ENCODE data around the gene LCNL1.

DNA sequence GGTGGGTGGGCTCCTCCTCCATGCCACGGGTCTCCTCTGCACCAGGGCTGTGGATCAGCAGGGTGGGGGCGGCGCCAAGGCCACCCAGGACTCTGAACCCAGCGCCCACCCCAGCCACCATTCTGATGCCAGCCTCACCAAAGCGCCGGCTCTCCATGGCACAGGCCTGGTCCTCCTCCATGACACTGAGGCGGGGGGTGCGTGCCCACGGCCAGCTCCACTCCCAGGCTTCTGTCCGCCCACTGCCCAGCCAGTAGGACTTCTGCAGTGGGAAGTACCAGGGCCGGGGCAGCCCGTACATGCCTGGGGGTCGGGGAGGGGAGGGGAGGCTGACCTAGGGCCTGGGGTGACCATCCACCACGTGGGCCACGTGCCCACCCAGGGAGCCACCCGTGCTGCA lies 33.6 kb downstream of the LCNL1 start:
- TF ChIP-seq, protein P1, sequence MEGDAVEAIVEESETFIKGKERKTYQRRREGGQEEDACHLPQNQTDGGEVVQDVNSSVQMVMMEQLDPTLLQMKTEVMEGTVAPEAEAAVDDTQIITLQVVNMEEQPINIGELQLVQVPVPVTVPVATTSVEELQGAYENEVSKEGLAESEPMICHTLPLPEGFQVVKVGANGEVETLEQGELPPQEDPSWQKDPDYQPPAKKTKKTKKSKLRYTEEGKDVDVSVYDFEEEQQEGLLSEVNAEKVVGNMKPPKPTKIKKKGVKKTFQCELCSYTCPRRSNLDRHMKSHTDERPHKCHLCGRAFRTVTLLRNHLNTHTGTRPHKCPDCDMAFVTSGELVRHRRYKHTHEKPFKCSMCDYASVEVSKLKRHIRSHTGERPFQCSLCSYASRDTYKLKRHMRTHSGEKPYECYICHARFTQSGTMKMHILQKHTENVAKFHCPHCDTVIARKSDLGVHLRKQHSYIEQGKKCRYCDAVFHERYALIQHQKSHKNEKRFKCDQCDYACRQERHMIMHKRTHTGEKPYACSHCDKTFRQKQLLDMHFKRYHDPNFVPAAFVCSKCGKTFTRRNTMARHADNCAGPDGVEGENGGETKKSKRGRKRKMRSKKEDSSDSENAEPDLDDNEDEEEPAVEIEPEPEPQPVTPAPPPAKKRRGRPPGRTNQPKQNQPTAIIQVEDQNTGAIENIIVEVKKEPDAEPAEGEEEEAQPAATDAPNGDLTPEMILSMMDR (IDR thresholded peaks at IDR 0.05), result no peak
- no peak for TF ChIP-seq POLR2A (IDR thresholded peaks at IDR 0.05)
